ENCODE measurements around the gene MFSD12. TPM values are rescaled to one million over a fixed set of nuclear protein-coding genes. Genes with fewer than 3 reads are reported as not detected.

Gene MFSD12
- total RNA-seq, 2 experiments from 2014 or later: 78.8 to 79.4 TPM

DNA sequence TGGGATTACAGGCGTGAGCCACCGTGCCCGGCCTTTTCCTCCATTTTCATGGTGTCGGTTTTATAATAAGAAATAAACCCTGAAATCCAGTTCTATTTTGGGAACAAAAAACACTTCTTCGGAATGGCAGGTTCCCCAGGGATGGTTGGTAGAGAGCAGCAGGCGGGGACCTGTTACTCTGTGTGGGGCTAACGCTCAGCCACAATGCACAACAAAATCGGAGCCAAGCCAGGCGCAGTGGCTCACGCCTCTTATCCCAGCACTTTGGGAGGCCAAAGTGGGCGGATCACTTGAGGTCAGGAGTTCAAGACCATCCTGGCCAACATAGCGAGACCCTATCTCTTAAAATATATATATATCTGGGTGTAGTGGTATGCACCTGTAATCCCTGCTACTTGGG lies 43.6 kb upstream of the MFSD12 start:
- peaks cover 11% of the 10 kb centered on the region for H3K4me1 ChIP-seq (ENCODE audit: insufficient read depth, low read length, poor library complexity, severe bottlenecking)
- POLR2A ChIA-PET: no interaction called here
- no peak overlapping the region for H3K4me2 ChIP-seq (ENCODE audit: low read length)
- CTCF ChIA-PET (ENCODE audit: unreplicated experiment): no interaction called here
- H3K36me3 ChIP-seq (ENCODE audit: insufficient read depth, low read length): no peaks in the 10 kb centered on the region
- no peak overlapping the region for H3K27ac ChIP-seq (ENCODE audit: low read depth, low read length, poor library complexity, severe bottlenecking)
- intact Hi-C loops (cut with micrococcal nuclease; ENCODE audit: unreplicated experiment): no loop called here
- H3K79me2 ChIP-seq (ENCODE audit: insufficient read depth, low read depth, low read length): no peaks in the 10 kb centered on the region
- H4K20me1 ChIP-seq (ENCODE audit: insufficient read depth, low read length): no peaks in the 10 kb centered on the region
- H3K4me3 ChIP-seq (ENCODE audit: low read depth, low read length, poor library complexity, severe bottlenecking): no peak overlapping the region
- no peaks in the 10 kb centered on the region for H3K9me3 ChIP-seq (ENCODE audit: low read length)
- TF ChIP-seq CTCF (conservative IDR thresholded peaks at IDR 0.05; ENCODE audit: low read length) (no peak), EZH2phosphoT487 (IDR thresholded peaks at IDR 0.05; ENCODE audit: borderline replicate concordance, low read depth, low read length) (no peak)
- no peak overlapping the region for H2AFZ ChIP-seq (ENCODE audit: low read length)
- BruUV-seq (replicated peaks): no TSS peak
- DNase-seq (ENCODE audit: low spot score): no peak
- no peaks in the 10 kb centered on the region for H3K9me2 ChIP-seq (ENCODE audit: insufficient read depth, low read length)

DNA sequence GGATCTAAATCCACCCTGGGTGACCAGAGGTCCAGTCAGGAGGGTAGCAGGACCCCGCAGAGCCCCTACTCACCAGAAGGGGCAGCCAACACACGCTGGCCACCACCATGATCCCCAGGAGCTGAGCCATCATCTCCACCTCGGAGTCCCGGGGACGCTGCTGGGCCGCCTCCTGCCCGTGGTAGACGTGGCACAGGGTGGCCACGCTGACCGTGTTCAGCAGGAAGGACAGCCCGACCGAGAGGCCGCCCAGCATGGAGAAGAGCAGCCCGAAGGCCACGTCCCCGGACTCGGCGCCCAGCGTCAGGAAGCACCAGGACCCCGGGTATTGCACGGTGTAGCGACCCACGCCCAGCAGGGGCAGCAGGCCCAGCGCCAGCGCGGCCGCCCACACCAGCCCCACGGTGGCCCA lies 42.4 kb upstream of the MFSD12 start:
- POLR2A ChIA-PET: no interaction called here
- H3K4me2 ChIP-seq (ENCODE audit: low read length): no peak overlapping the region
- no peak overlapping the region for H2AFZ ChIP-seq (ENCODE audit: low read length)
- no peaks in the 10 kb centered on the region for H3K9me2 ChIP-seq (ENCODE audit: insufficient read depth, low read length)
- no peak overlapping the region for H3K27ac ChIP-seq (ENCODE audit: low read depth, low read length, poor library complexity, severe bottlenecking)
- H3K79me2 ChIP-seq (ENCODE audit: insufficient read depth, low read depth, low read length): no peaks in the 10 kb centered on the region
- intact Hi-C loops (cut with micrococcal nuclease; ENCODE audit: unreplicated experiment): no loop called here
- H3K4me3 ChIP-seq (ENCODE audit: low read depth, low read length, poor library complexity, severe bottlenecking): no peak overlapping the region
- H3K36me3 ChIP-seq (ENCODE audit: insufficient read depth, low read length): no peaks in the 10 kb centered on the region
- DNase-seq (ENCODE audit: low spot score): no peak
- TF ChIP-seq CTCF (conservative IDR thresholded peaks at IDR 0.05; ENCODE audit: low read length) (no peak), EZH2phosphoT487 (IDR thresholded peaks at IDR 0.05; ENCODE audit: borderline replicate concordance, low read depth, low read length) (no peak)
- H3K9me3 ChIP-seq (ENCODE audit: low read length): no peaks in the 10 kb centered on the region
- BruUV-seq (replicated peaks): no TSS peak
- CTCF ChIA-PET (ENCODE audit: unreplicated experiment): no interaction called here
- no peaks in the 10 kb centered on the region for H4K20me1 ChIP-seq (ENCODE audit: insufficient read depth, low read length)
- peaks cover 3% of the 10 kb centered on the region for H3K4me1 ChIP-seq (ENCODE audit: insufficient read depth, low read length, poor library complexity, severe bottlenecking)

DNA sequence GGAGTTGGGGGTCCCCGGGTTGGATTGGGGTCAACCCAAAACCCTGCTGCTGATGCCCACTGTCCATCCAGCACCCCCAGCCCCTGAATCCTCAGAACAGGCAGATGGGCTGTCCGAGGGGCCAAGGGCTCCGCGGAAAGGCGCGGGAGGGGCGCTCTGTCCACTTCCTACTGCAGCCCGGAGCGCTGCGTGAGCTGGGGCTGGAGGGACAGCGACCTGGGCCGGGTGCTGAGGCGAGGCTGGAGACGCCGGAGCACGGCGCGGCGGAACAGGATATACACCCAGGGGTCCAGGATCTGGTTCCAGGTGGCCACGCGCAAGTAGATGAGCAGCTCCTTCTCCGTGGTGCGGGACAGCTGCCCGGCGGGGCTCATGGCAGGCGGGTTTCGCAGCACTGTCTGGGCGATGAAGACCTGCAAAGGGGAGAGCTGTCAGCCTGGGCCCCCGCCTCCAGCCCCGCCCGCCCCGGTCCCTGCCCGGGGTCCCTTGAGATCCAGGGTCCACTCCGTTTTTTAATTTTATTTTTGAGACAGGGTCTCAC lies 38.2 kb upstream of the MFSD12 start:
- Histone ChIP-seq H4K20me1 (ENCODE audit: insufficient read depth, low read length) (no peaks in the 10 kb centered on the region), H3K4me3 (ENCODE audit: low read depth, low read length, poor library complexity, severe bottlenecking) (no peak overlapping the region), H3K79me2 (ENCODE audit: insufficient read depth, low read depth, low read length) (no peaks in the 10 kb centered on the region), H2AFZ (ENCODE audit: low read length) (no peak overlapping the region), H3K4me1 (ENCODE audit: insufficient read depth, low read length, poor library complexity, severe bottlenecking) (no peaks in the 10 kb centered on the region), H3K27ac (ENCODE audit: low read depth, low read length, poor library complexity, severe bottlenecking) (no peak overlapping the region), H3K36me3 (ENCODE audit: insufficient read depth, low read length) (no peaks in the 10 kb centered on the region), H3K4me2 (ENCODE audit: low read length) (no peak overlapping the region), H3K9me2 (ENCODE audit: insufficient read depth, low read length) (no peaks in the 10 kb centered on the region), H3K9me3 (ENCODE audit: low read length) (no peaks in the 10 kb centered on the region; the same call in 1 of the 2 replicates)
- DNase-seq (ENCODE audit: low spot score): no peak
- BruUV-seq (replicated peaks): no TSS peak
- ChIA-PET POLR2A (no interaction called here), CTCF (ENCODE audit: unreplicated experiment) (no interaction called here)
- TF ChIP-seq EZH2phosphoT487 (IDR thresholded peaks at IDR 0.05; ENCODE audit: borderline replicate concordance, low read depth, low read length) (no peak), CTCF (conservative IDR thresholded peaks at IDR 0.05; ENCODE audit: low read length) (no peak)
- intact Hi-C loops (cut with micrococcal nuclease; ENCODE audit: unreplicated experiment): no loop called here
